ENCODE results near the gene HSD11B2.
"Not testable (repeated sequence)": the region's sequence is repeated elsewhere in the genome, so short reads cannot be mapped to it uniquely, and the experiment has no call there.

Gene HSD11B2

GRCh38 chr16:67397036-67397801 is 33.7 kb upstream of the HSD11B2 start:
- no peak for DNase-seq

GRCh38 chr16:67397812-67398545 is 32.9 kb upstream of the HSD11B2 start:
- DNase-seq, result no peak

- no peak for DNase-seq
These were observed 32.2 kb upstream of the HSD11B2 start for GRCh38 chr16:67398546-67399217.

- peak; percentile 16 for DNase-seq
These were observed 31.6 kb upstream of the HSD11B2 start for GRCh38 chr16:67399218-67399733.

GRCh38 chr16:67399749-67400704 is 30.9 kb upstream of the HSD11B2 start:
- DNase-seq, result no peak

- no peak for DNase-seq
These were observed 30.0 kb upstream of the HSD11B2 start for GRCh38 chr16:67400901-67401300.

GRCh38 chr16:67403976-67404555 is 26.9 kb upstream of the HSD11B2 start:
- DNase-seq, result no peak

- no peak for DNase-seq
These were observed 26.1 kb upstream of the HSD11B2 start for GRCh38 chr16:67404740-67405226.

- no peak for DNase-seq
These were observed 25.6 kb upstream of the HSD11B2 start for GRCh38 chr16:67405336-67405735.

GRCh38 chr16:67406111-67406971 is 24.6 kb upstream of the HSD11B2 start:
- DNase-seq, result no peak

GRCh38 chr16:67407176-67407787 is 23.6 kb upstream of the HSD11B2 start:
- no peak for DNase-seq

GRCh38 chr16:67407788-67408452 is 23.0 kb upstream of the HSD11B2 start:
- no peak for DNase-seq

- DNase-seq, result no peak
These were observed 21.3 kb upstream of the HSD11B2 start for GRCh38 chr16:67409631-67410030.

GRCh38 chr16:67411339-67411738 is 19.6 kb upstream of the HSD11B2 start:
- DNase-seq, result no peak

GRCh38 chr16:67412294-67412693 is 18.6 kb upstream of the HSD11B2 start:
- no peak for DNase-seq

- no peak for DNase-seq
These were observed 16.7 kb upstream of the HSD11B2 start for GRCh38 chr16:67413978-67414911.

- DNase-seq, result not testable (repeated sequence)
These were observed 15.5 kb upstream of the HSD11B2 start for GRCh38 chr16:67415421-67415820.

Measured in activated T-cell treated with anti-CD3 and anti-CD28 coated beads for 4 hours (primary cell).